Ishikawa (cell line): ENCODE data around the gene DUSP10.

Experiments
- CEBPB ChIP-seq: IDR thresholded peaks from 2 replicates; pipeline ENCODE4 v1.6.1; 2012
- CREB1 ChIP-seq: IDR thresholded peaks from 2 replicates; pipeline ENCODE4 v1.6.1; 2012; ENCODE audit warnings: low read depth
- EGR1 ChIP-seq: IDR thresholded peaks from 2 replicates; pipeline ENCODE4 v1.6.1; 2012
- EP300 ChIP-seq: IDR thresholded peaks from 2 replicates; pipeline ENCODE4 v1.6.1; 2012; ENCODE audit warnings: borderline replicate concordance
- FOXM1 ChIP-seq: IDR thresholded peaks from 2 replicates; pipeline ENCODE4 v1.6.1; 2012; ENCODE audit warnings: low read depth, borderline replicate concordance
- NFIC ChIP-seq: IDR thresholded peaks from 2 replicates; pipeline ENCODE4 v1.6.1; 2012
- RAD21 ChIP-seq: IDR thresholded peaks from 2 replicates; pipeline ENCODE4 v1.6.1; 2012; ENCODE audit warnings: low read depth
- TAF1 ChIP-seq: IDR thresholded peaks from 2 replicates; pipeline ENCODE4 v1.6.1; 2012; ENCODE audit warnings: low read depth, mild to moderate bottlenecking
- TEAD4 ChIP-seq: IDR thresholded peaks from 2 replicates; pipeline ENCODE4 v1.6.1; 2012
- YY1 ChIP-seq: IDR thresholded peaks from 2 replicates; pipeline ENCODE4 v1.6.1; 2012; ENCODE audit warnings: low read depth
- ZBTB7A ChIP-seq: IDR thresholded peaks from 2 replicates; pipeline ENCODE4 v1.6.1; 2012; ENCODE audit warnings: low read depth
- TF ChIP-seq, protein P1 (sequence below): IDR thresholded peaks from 2 replicates; pipeline ENCODE4 v1.6.1; 2012; ENCODE audit warnings: low read depth, mild to moderate bottlenecking
- TF ChIP-seq, protein P2 (sequence below): IDR thresholded peaks from 2 replicates; pipeline ENCODE4 v1.6.1; 2012
- TF ChIP-seq, protein P3 (sequence below): IDR thresholded peaks from 2 replicates; pipeline ENCODE4 v1.6.1; 2012

DNA sequence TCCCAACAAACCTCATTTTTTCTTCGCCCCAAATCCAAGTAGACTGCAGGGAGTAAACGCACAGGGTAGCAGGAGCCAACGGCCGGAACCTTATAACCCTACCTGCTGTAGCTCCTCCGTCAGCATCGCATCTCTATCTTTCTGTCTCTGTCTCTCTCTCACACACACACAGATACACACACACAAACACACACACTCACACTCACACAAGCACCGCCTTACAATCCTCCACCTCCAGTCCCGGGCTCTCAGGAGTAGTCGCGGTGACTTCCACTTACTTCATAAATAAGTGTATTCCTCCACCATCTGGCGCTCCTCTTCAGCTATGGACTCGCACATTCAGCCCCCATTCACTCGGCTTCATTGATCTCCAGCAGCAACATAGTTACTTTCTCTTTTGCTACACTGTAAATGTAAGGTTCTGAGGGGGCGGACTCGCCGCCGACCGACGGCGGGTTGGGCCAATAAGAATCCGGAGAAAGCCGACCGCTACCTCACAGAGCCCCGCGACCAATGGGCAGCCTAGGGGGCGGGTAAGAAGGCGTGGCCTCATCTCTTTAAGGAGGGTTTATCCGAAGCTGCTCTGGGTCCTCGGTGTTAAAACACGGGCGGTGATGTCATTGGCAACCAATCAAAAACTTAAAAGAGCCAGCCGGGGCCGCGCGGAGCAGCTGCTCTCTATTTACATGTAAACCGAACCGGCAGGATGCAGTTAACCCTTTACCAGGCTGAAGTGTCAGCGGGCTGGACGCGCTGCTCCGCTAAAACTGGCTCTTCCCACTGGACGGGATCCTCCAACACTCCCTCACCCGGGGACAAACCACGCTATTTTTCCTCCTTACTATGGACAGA, at the start of gene DUSP10:
- TF ChIP-seq, protein P1, sequence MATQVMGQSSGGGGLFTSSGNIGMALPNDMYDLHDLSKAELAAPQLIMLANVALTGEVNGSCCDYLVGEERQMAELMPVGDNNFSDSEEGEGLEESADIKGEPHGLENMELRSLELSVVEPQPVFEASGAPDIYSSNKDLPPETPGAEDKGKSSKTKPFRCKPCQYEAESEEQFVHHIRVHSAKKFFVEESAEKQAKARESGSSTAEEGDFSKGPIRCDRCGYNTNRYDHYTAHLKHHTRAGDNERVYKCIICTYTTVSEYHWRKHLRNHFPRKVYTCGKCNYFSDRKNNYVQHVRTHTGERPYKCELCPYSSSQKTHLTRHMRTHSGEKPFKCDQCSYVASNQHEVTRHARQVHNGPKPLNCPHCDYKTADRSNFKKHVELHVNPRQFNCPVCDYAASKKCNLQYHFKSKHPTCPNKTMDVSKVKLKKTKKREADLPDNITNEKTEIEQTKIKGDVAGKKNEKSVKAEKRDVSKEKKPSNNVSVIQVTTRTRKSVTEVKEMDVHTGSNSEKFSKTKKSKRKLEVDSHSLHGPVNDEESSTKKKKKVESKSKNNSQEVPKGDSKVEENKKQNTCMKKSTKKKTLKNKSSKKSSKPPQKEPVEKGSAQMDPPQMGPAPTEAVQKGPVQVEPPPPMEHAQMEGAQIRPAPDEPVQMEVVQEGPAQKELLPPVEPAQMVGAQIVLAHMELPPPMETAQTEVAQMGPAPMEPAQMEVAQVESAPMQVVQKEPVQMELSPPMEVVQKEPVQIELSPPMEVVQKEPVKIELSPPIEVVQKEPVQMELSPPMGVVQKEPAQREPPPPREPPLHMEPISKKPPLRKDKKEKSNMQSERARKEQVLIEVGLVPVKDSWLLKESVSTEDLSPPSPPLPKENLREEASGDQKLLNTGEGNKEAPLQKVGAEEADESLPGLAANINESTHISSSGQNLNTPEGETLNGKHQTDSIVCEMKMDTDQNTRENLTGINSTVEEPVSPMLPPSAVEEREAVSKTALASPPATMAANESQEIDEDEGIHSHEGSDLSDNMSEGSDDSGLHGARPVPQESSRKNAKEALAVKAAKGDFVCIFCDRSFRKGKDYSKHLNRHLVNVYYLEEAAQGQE, result no peak
- TF ChIP-seq, protein P2, sequence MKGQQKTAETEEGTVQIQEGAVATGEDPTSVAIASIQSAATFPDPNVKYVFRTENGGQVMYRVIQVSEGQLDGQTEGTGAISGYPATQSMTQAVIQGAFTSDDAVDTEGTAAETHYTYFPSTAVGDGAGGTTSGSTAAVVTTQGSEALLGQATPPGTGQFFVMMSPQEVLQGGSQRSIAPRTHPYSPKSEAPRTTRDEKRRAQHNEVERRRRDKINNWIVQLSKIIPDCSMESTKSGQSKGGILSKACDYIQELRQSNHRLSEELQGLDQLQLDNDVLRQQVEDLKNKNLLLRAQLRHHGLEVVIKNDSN, result no peak
- no peak for TF ChIP-seq TEAD4
- no peak for TF ChIP-seq CEBPB
- TF ChIP-seq EP300, result no peak
- TF ChIP-seq YY1, result no peak
- no peak for TF ChIP-seq EGR1
- TF ChIP-seq RAD21, result no peak
- TF ChIP-seq NFIC, result no peak
- no peak for TF ChIP-seq TAF1
- TF ChIP-seq CREB1, result 0 out of 2 replicates have a peak, but pooled peaks have one; percentile 33
- TF ChIP-seq, protein P3, sequence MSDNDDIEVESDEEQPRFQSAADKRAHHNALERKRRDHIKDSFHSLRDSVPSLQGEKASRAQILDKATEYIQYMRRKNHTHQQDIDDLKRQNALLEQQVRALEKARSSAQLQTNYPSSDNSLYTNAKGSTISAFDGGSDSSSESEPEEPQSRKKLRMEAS, result peak; percentile 13; the same call in 1 of the 2 replicates
- TF ChIP-seq ZBTB7A, result no peak
- TF ChIP-seq FOXM1, result no peak
